Endothelial cell of umbilical vein (primary cell): ENCODE results near the gene ANXA4. TPM values are rescaled to one million over a fixed set of nuclear protein-coding genes. Genes with fewer than 3 reads are reported as not detected.

Experiments
- BruUV-seq: library from RNA; stranded (reverse); fragments of 400-500 nt; replicated peaks from 2 replicates; lab custom pipeline; 2021; lab: Mats Ljungman, UMichigan
- CTCF ChIA-PET: fragments of 300-600, 350-600 bp; sonication (Branson Sonifier 250); formaldehyde crosslinking; loops from one replicate; lab custom pipeline; 2021; ENCODE audit warnings: antibody characterized with exemption, inconsistent platforms; lab: Charles Lee
- POLR2A ChIA-PET: fragments of 300-600, 350-600 bp; sonication (Branson Sonifier 250); formaldehyde crosslinking; loops from one replicate; lab custom pipeline; 2021; ENCODE audit warnings: antibody characterized with exemption, inconsistent platforms; lab: Charles Lee
- DNase-seq: peaks from one replicate; pipeline ENCODE4 v3.0.0-alpha.2; 2011; ENCODE audit warnings: low read depth, low spot score
- FAIRE-seq: peaks from 2 replicates; lab custom pipeline; 2011; peaks lifted over from hg19 to GRCh38; lab: Jason Lieb, UNC
- H2AFZ ChIP-seq: 2 replicates; pipeline ENCODE4 v1.6.0; 2012; ENCODE audit warnings: low read depth, low read length, control low read depth, inconsistent platforms
- H3K27ac ChIP-seq: 2 replicates; pipeline ENCODE4 v1.5.1; 2011; ENCODE audit warnings: low read depth, mild to moderate bottlenecking, control low read depth, low read length, moderate library complexity; ENCODE audit not compliant: insufficient read depth
- H3K27me3 ChIP-seq, 2 experiments: 2 replicates each; pipeline versions ENCODE4 v1.6.0 to v1.6.1; 2011; ENCODE audit warnings: low read length in 2 of 2, mixed read lengths in 1 of 2; ENCODE audit not compliant: control insufficient read depth in 2 of 2, insufficient read depth in 2 of 2
- H3K36me3 ChIP-seq, 2 experiments: 2 replicates in 1 of 2; 3 replicates in 1 of 2; pipeline ENCODE4 v1.5.1; 2011; ENCODE audit warnings: low read length in 2 of 2, mild to moderate bottlenecking in 1 of 2, moderate library complexity in 1 of 2; ENCODE audit not compliant: control insufficient read depth in 2 of 2, insufficient read depth in 2 of 2; ENCODE audit errors: extremely low read depth in 1 of 2
- H3K4me1 ChIP-seq: 3 replicates; pipeline ENCODE4 v1.5.1; 2011; ENCODE audit warnings: mild to moderate bottlenecking, low read length; ENCODE audit not compliant: control insufficient read depth, insufficient read depth; ENCODE audit errors: extremely low read depth
- H3K4me2 ChIP-seq: 2 replicates; pipeline ENCODE4 v1.6.1; 2011; ENCODE audit warnings: low read length, control low read depth, mixed read lengths; ENCODE audit not compliant: insufficient read depth
- H3K4me3 ChIP-seq, 3 experiments: fragments of 200-600 bp in 1 of 3; sonication (generic), shearing (Covaris generic) in 1 of 3; replicated peaks in 1 of 3; 2 replicates each; pipeline ENCODE4 v1.5.1; 2011 to 2016; ENCODE audit warnings: control low read depth in 3 of 3, low read length in 3 of 3, mild to moderate bottlenecking in 2 of 3, inconsistent platforms in 1 of 3, low read depth in 1 of 3, moderate library complexity in 1 of 3; ENCODE audit not compliant: insufficient read depth in 1 of 3
- H3K79me2 ChIP-seq: 2 replicates; pipeline ENCODE4 v1.6.0; 2012; ENCODE audit warnings: low read length, inconsistent platforms; ENCODE audit not compliant: control insufficient read depth, insufficient read depth
- H3K9ac ChIP-seq: replicated peaks from 2 replicates; pipeline ENCODE3; 2011; ENCODE audit warnings: low read length, control low read depth; ENCODE audit not compliant: insufficient read depth; ENCODE audit errors: extremely low read depth
- H3K9me1 ChIP-seq: replicated peaks from 3 replicates; pipeline ENCODE4 v1.6.0; 2011; ENCODE audit warnings: mild to moderate bottlenecking, low read length; ENCODE audit not compliant: control insufficient read depth, insufficient read depth; ENCODE audit errors: extremely low read depth
- H3K9me3 ChIP-seq: replicated peaks from 2 replicates; pipeline ENCODE4 v1.5.1; 2012; ENCODE audit warnings: low read length, inconsistent platforms; ENCODE audit not compliant: control insufficient read depth, insufficient read depth
- H4K20me1 ChIP-seq: replicated peaks from 2 replicates; pipeline ENCODE3; 2011; ENCODE audit warnings: mild to moderate bottlenecking, low read length; ENCODE audit not compliant: control insufficient read depth, insufficient read depth; ENCODE audit errors: extremely low read depth
- EZH2 ChIP-seq: IDR thresholded peaks from 2 replicates; pipeline ENCODE4 v1.6.1; 2012; ENCODE audit warnings: borderline replicate concordance, low read depth, mild to moderate bottlenecking, moderate library complexity, low read length, inconsistent platforms; ENCODE audit not compliant: severe bottlenecking
- FOS ChIP-seq: IDR thresholded peaks from 2 replicates; pipeline ENCODE4 v1.6.1; 2011; ENCODE audit warnings: mild to moderate bottlenecking, low read length, moderate library complexity, borderline replicate concordance; ENCODE audit not compliant: insufficient read depth
- GATA2 ChIP-seq: IDR thresholded peaks from 2 replicates; pipeline ENCODE4 v1.7.0; 2011; ENCODE audit warnings: low read depth, mild to moderate bottlenecking, moderate library complexity, mixed read lengths, low read length; ENCODE audit not compliant: insufficient read length, insufficient read depth
- JUN ChIP-seq: IDR thresholded peaks from 2 replicates; pipeline ENCODE4 v1.6.1; 2011; ENCODE audit warnings: borderline replicate concordance, low read depth; ENCODE audit not compliant: insufficient read length, insufficient read depth
- MYC ChIP-seq: IDR thresholded peaks from one replicate; pipeline ENCODE4 v1.6.1; 2011; ENCODE audit warnings: mild to moderate bottlenecking, low read depth, low read length
- POLR2A ChIP-seq: IDR thresholded peaks from 2 replicates; pipeline ENCODE4 v1.6.1; 2012; ENCODE audit warnings: low read depth, mild to moderate bottlenecking, control low read depth, low read length
- POLR2AphosphoS5 ChIP-seq: IDR thresholded peaks from 2 replicates; pipeline ENCODE4 v1.6.1; 2012; ENCODE audit warnings: low read depth, mild to moderate bottlenecking, control low read depth, low read length, moderate library complexity; ENCODE audit not compliant: insufficient read depth
- dilution Hi-C: fragments of 300-500 bp; cut with MboI; formaldehyde crosslinking; loops from one replicate; pipeline ENCODE4 v1.15.0; 2019; ENCODE audit warnings: low sequenced_read_pairs; ENCODE audit not compliant: extremely low pct_ligation_motif_present
- intact Hi-C: fragments of 100-400 bp; cut with micrococcal nuclease; formaldehyde crosslinking; loops from one replicate; pipeline ENCODE4 v1.10.0; 2022
- polyA plus RNA-seq, 4 experiments: library from polyadenylated mRNA; depleted of rRNA in 3 of 4; stranded (reverse) in 3 of 4; unstranded in 1 of 4; fragments of >200 nt; gene quantifications; 2 replicates each; pipeline versions ENCODE4 v1.2.1 to v1.2.3, GENCODE V29; 2011 to 2012; ENCODE audit warnings: missing spikeins in 1 of 4
- total RNA-seq: library from RNA; stranded (reverse); gene quantifications from 2 replicates; pipeline ENCODE4 v1.2.3, GENCODE V29; 2021
- TF ChIP-seq, protein P1 (sequence below), 2 donors: IDR thresholded peaks; 1 replicate in 1 of 2; 2 replicates in 1 of 2; pipeline ENCODE4 v1.5.1; 2011; ENCODE audit warnings: low read length in 2 of 2, mild to moderate bottlenecking in 2 of 2, moderate library complexity in 2 of 2, control low read depth in 1 of 2, inconsistent platforms in 1 of 2, low read depth in 1 of 2; ENCODE audit not compliant: insufficient read depth in 1 of 2; ENCODE audit errors: extremely low read depth in 1 of 2
- TF ChIP-seq, protein P2 (sequence below): IDR thresholded peaks from 2 replicates; pipeline ENCODE4 v1.6.1; 2011; ENCODE audit not compliant: insufficient read depth, insufficient read length

The ANXA4 gene
- total and polyA plus RNA-seq, 2 donors (not counting 3 experiments of a cell fraction or from before 2014, with no cell fraction given) = 29.4 to 79.6 TPM

DNA sequence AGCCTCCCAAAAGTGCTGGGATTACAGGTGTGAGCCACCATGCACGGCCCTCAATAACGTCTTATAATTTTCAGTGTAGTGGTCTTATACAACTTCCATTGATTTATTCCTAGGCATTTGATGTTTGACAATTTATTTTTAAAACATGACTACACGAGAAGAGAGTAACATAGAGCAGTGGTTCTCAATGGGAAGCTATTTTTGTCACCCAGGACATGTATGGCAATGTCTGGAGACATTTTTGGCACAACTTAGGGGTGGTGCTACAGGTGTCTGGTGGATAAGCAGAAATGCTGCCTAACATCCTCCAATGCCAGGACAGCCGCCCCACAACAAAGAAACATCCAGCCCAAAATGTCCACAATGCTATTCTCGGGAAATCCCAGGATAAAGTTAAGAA lies 12.7 kb upstream of the ANXA4 start:
- Histone ChIP-seq H3K27ac (no peak overlapping the region), H3K9me3 (no peaks in the 10 kb centered on the region), H3K27me3 (no peaks in the 10 kb centered on the region), H4K20me1 (no peaks in the 10 kb centered on the region), H3K4me1 (peaks cover 2% of the 10 kb centered on the region), H3K4me2 (no peak overlapping the region), H3K9ac (no peak overlapping the region), H3K4me3 (no peak overlapping the region), H2AFZ (no peak overlapping the region), H3K79me2 (no peaks in the 10 kb centered on the region), H3K9me1 (no peaks in the 10 kb centered on the region), H3K36me3 (no peaks in the 10 kb centered on the region)
- BruUV-seq = no TSS peak
- ChIA-PET CTCF (interaction anchor here (2.8 to 2.9 kb wide), 2 partner anchors 9 to 87 kb away, joined by 13 to 29 read pairs; no protein-coding TSS in a partner anchor), POLR2A (no interaction called here)
- FAIRE-seq = no peak
- DNase-seq = no peak
- TF ChIP-seq POLR2A (no peak), EZH2 (no peak), POLR2AphosphoS5 (no peak), FOS (no peak), MYC (no peak), GATA2 (no peak), JUN (no peak)
- TF ChIP-seq, protein P1, sequence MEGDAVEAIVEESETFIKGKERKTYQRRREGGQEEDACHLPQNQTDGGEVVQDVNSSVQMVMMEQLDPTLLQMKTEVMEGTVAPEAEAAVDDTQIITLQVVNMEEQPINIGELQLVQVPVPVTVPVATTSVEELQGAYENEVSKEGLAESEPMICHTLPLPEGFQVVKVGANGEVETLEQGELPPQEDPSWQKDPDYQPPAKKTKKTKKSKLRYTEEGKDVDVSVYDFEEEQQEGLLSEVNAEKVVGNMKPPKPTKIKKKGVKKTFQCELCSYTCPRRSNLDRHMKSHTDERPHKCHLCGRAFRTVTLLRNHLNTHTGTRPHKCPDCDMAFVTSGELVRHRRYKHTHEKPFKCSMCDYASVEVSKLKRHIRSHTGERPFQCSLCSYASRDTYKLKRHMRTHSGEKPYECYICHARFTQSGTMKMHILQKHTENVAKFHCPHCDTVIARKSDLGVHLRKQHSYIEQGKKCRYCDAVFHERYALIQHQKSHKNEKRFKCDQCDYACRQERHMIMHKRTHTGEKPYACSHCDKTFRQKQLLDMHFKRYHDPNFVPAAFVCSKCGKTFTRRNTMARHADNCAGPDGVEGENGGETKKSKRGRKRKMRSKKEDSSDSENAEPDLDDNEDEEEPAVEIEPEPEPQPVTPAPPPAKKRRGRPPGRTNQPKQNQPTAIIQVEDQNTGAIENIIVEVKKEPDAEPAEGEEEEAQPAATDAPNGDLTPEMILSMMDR (IDR thresholded peaks at IDR 0.05; ENCODE audit: extremely low read depth in 1 of 2, insufficient read depth in 1 of 2, low read depth in 1 of 2, low read length in 2 of 2) = no peak
- TF ChIP-seq, protein P2, sequence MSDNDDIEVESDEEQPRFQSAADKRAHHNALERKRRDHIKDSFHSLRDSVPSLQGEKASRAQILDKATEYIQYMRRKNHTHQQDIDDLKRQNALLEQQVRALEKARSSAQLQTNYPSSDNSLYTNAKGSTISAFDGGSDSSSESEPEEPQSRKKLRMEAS = no peak
- intact Hi-C loops = loop anchor here (10.0 kb wide), 1 partner anchor 576 kb away; the partner anchor contains the start of gene FAM136A
- dilution Hi-C loops = no loop called here
